ENCODE measurements around the gene DMD. TPM values are rescaled to one million over a fixed set of nuclear protein-coding genes. Genes with fewer than 3 reads are reported as not detected.

The DMD gene
- total and polyA plus RNA-seq, 2 donors (not counting 1 experiment from before 2014, with no cell fraction given): 5.1 to 7.2 TPM

- Histone ChIP-seq H3K9me3 (ENCODE audit: control insufficient read depth, insufficient read depth, low read depth, low read length) (no peaks in the 10 kb centered on the region), H2AFZ (ENCODE audit: low read length) (no peak overlapping the region), H3K27ac (ENCODE audit: insufficient read depth, low read length) (no peak overlapping the region), H4K20me1 (ENCODE audit: control insufficient read depth, extremely low read depth, insufficient read depth, low read length) (no peaks in the 10 kb centered on the region), H3K4me1 (ENCODE audit: control insufficient read depth, extremely low read depth, insufficient read depth, low read length) (no peaks in the 10 kb centered on the region), H3K4me3 (replicated peaks in 1 of 4; ENCODE audit: control extremely low read depth in 1 of 4, insufficient read depth in 1 of 4, low read depth in 3 of 4, low read length in 4 of 4) (no peak overlapping the region), H3K79me2 (ENCODE audit: control insufficient read depth, insufficient read depth, low read length) (no peaks in the 10 kb centered on the region), H3K4me2 (ENCODE audit: extremely low read depth, insufficient read depth, low read length) (no peak overlapping the region), H3K9ac (ENCODE audit: insufficient read depth, low read length) (no peak overlapping the region), H3K27me3 (ENCODE audit: control insufficient read depth, insufficient read depth, low read length) (no peaks in the 10 kb centered on the region), H3K36me3 (ENCODE audit: control insufficient read depth, insufficient read depth, low read length) (no peaks in the 10 kb centered on the region)
- no peak for DNase-seq (ENCODE audit: low read depth in 2 of 2)
- TF ChIP-seq EZH2 (IDR thresholded peaks at IDR 0.05; ENCODE audit: low read length, missing control alignments): no peak
- TF ChIP-seq CTCF (conservative IDR thresholded peaks at IDR 0.05 in 1 of 2, IDR thresholded peaks at IDR 0.05 in 1 of 2; ENCODE audit: low read depth in 1 of 2, low read length in 2 of 2): no peak
Observed at GRCh38 chrX:32041181-32041580, 1170.2 kb downstream of the DMD start.

DNA sequence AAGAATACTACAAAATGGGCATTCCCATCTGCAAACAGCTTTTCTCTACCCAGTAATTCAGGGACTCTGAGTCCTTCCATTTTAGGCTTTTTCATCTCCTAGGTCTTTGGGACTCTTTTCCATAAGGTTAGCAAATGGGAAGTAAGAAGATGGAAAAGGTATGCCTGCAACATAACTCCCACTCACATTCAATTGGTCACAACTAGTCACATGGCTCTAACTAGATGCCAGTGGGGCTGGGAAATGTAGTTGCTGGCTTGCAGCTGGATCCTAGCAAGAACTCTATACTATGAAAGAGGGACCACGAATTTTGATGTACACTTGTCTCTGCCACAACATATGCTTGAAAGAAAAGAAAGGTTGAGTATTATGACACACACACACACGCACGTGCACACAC, 1184.6 kb downstream of the DMD start:
- H3K4me2 ChIP-seq (ENCODE audit: extremely low read depth, insufficient read depth, low read length): no peak overlapping the region
- H3K4me1 ChIP-seq (ENCODE audit: control insufficient read depth, extremely low read depth, insufficient read depth, low read length): no peaks in the 10 kb centered on the region
- no peaks in the 10 kb centered on the region for H3K79me2 ChIP-seq (ENCODE audit: control insufficient read depth, insufficient read depth, low read length)
- no peak overlapping the region for H2AFZ ChIP-seq (ENCODE audit: low read length)
- no peaks in the 10 kb centered on the region for H3K27me3 ChIP-seq (ENCODE audit: control insufficient read depth, insufficient read depth, low read length)
- no peaks in the 10 kb centered on the region for H4K20me1 ChIP-seq (ENCODE audit: control insufficient read depth, extremely low read depth, insufficient read depth, low read length)
- H3K4me3 ChIP-seq (replicated peaks in 1 of 4; ENCODE audit: control extremely low read depth in 1 of 4, insufficient read depth in 1 of 4, low read depth in 3 of 4, low read length in 4 of 4): no peak overlapping the region
- H3K9me3 ChIP-seq (ENCODE audit: control insufficient read depth, insufficient read depth, low read depth, low read length): no peaks in the 10 kb centered on the region
- no peak overlapping the region for H3K9ac ChIP-seq (ENCODE audit: insufficient read depth, low read length)
- no peaks in the 10 kb centered on the region for H3K36me3 ChIP-seq (ENCODE audit: control insufficient read depth, insufficient read depth, low read length)
- DNase-seq (ENCODE audit: low read depth in 2 of 2): no peak
- no peak for TF ChIP-seq EZH2 (IDR thresholded peaks at IDR 0.05; ENCODE audit: low read length, missing control alignments)
- TF ChIP-seq CTCF (conservative IDR thresholded peaks at IDR 0.05 in 1 of 2, IDR thresholded peaks at IDR 0.05 in 1 of 2; ENCODE audit: low read depth in 1 of 2, low read length in 2 of 2): no peak
- H3K27ac ChIP-seq (ENCODE audit: insufficient read depth, low read length): no peak overlapping the region

DNA sequence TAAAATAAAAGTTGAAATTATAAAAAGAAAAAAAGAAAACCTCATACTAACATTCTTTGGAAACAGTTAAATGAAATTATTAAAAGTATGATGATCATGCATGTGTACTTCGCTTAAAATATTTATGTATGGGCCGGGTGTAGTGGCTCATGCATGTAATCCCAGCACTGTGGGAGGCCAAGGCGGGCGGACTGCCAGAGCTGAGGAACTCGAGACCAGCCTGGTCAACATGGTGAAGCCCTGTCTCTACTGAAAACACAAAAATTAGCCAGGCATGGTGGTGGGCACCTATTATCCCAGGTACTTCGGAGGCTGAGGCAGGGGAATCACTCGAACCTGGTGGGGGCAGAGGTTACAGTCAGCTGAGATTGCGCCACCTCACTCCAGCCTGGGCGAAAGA, 1187.3 kb downstream of the DMD start:
- TF ChIP-seq EZH2 (IDR thresholded peaks at IDR 0.05; ENCODE audit: low read length, missing control alignments): no peak
- no peak for TF ChIP-seq CTCF (conservative IDR thresholded peaks at IDR 0.05 in 1 of 2, IDR thresholded peaks at IDR 0.05 in 1 of 2; ENCODE audit: low read depth in 1 of 2, low read length in 2 of 2)
- Histone ChIP-seq H3K9me3 (ENCODE audit: control insufficient read depth, insufficient read depth, low read depth, low read length) (no peaks in the 10 kb centered on the region), H3K9ac (ENCODE audit: insufficient read depth, low read length) (no peak overlapping the region)

More for the DNA sequence above, 1187.3 kb downstream of the DMD start:
- Histone ChIP-seq H4K20me1 (ENCODE audit: control insufficient read depth, extremely low read depth, insufficient read depth, low read length) (no peaks in the 10 kb centered on the region), H3K4me3 (replicated peaks in 1 of 4; ENCODE audit: control extremely low read depth in 1 of 4, insufficient read depth in 1 of 4, low read depth in 3 of 4, low read length in 4 of 4) (no peak overlapping the region), H3K79me2 (ENCODE audit: control insufficient read depth, insufficient read depth, low read length) (no peaks in the 10 kb centered on the region), H3K4me2 (ENCODE audit: extremely low read depth, insufficient read depth, low read length) (no peak overlapping the region), H3K27me3 (ENCODE audit: control insufficient read depth, insufficient read depth, low read length) (no peaks in the 10 kb centered on the region), H3K27ac (ENCODE audit: insufficient read depth, low read length) (no peak overlapping the region), H3K36me3 (ENCODE audit: control insufficient read depth, insufficient read depth, low read length) (no peaks in the 10 kb centered on the region), H2AFZ (ENCODE audit: low read length) (no peak overlapping the region), H3K4me1 (ENCODE audit: control insufficient read depth, extremely low read depth, insufficient read depth, low read length) (no peaks in the 10 kb centered on the region)
- no peak for DNase-seq (ENCODE audit: low read depth in 2 of 2)
